ENCODE data around the gene STK32A. TPM values are rescaled to one million over a fixed set of nuclear protein-coding genes. Genes with fewer than 3 reads are reported as not detected.

STK32A gene
- total RNA-seq, 2 donors from 2014 or later: 9.8 to 21.8 TPM

DNA sequence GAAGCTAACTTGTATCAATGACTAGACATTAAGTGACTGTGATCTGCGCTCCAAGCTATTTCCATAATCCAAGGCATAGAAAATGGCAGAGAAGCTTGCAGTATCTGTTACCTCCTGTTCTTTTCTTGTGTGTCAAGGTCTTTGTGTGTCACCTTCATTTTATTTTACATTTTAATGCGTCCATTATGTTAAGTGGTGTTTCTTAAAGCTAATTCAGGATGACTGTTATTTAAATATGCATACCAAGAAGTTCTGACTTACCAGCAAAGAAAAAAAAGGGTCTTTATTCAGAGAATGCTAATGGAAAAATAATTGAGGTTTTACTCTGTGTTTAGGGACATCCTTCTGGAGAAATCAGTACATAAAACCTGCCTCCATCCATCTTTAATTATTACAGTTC, 52.3 kb downstream of the STK32A start:
- Mint-ChIP-seq H3K36me3 (ENCODE audit: low read depth) (peaks cover 22% of the 10 kb centered on the region), H3K9me3 (peaks cover 48% of the 10 kb centered on the region), H3K4me1 (peaks cover 4% of the 10 kb centered on the region), H3K27me3 (ENCODE audit: insufficient read depth) (no peaks in the 10 kb centered on the region), H3K27ac (no peak overlapping the region), H3K4me3 (no peak overlapping the region)
- H3K36me3 ChIP-seq (ENCODE audit: control insufficient read depth, insufficient read depth, low read length): no peaks in the 10 kb centered on the region
- H3K4me1 ChIP-seq (ENCODE audit: control insufficient read depth, insufficient read depth, low read length): peaks cover 9% of the 10 kb centered on the region
- 92 to 100% methylated on average over 1 to 2 of the region's 2 CpGs for WGBS, 2 experiments (ENCODE audit: insufficient coverage in 1 of 2, insufficient read length in 1 of 2)
- no peak overlapping the region for H3K4me3 ChIP-seq (ENCODE audit: low read length)
- peaks cover 7% of the 10 kb centered on the region for H3K9me3 ChIP-seq (ENCODE audit: control insufficient read depth, low read length)
- H3K27ac ChIP-seq (ENCODE audit: low read depth, low read length): no peak overlapping the region
- H3K9ac ChIP-seq (ENCODE audit: extremely low read depth, low read length, poor library complexity, severe bottlenecking): no peak overlapping the region
- TF ChIP-seq, protein P1, sequence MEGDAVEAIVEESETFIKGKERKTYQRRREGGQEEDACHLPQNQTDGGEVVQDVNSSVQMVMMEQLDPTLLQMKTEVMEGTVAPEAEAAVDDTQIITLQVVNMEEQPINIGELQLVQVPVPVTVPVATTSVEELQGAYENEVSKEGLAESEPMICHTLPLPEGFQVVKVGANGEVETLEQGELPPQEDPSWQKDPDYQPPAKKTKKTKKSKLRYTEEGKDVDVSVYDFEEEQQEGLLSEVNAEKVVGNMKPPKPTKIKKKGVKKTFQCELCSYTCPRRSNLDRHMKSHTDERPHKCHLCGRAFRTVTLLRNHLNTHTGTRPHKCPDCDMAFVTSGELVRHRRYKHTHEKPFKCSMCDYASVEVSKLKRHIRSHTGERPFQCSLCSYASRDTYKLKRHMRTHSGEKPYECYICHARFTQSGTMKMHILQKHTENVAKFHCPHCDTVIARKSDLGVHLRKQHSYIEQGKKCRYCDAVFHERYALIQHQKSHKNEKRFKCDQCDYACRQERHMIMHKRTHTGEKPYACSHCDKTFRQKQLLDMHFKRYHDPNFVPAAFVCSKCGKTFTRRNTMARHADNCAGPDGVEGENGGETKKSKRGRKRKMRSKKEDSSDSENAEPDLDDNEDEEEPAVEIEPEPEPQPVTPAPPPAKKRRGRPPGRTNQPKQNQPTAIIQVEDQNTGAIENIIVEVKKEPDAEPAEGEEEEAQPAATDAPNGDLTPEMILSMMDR (conservative IDR thresholded peaks at IDR 0.05): no peak
- H3K27me3 ChIP-seq (ENCODE audit: control insufficient read depth, insufficient read depth, low read length, poor library complexity, severe bottlenecking): no peaks in the 10 kb centered on the region
- no peak for DNase-seq

DNA sequence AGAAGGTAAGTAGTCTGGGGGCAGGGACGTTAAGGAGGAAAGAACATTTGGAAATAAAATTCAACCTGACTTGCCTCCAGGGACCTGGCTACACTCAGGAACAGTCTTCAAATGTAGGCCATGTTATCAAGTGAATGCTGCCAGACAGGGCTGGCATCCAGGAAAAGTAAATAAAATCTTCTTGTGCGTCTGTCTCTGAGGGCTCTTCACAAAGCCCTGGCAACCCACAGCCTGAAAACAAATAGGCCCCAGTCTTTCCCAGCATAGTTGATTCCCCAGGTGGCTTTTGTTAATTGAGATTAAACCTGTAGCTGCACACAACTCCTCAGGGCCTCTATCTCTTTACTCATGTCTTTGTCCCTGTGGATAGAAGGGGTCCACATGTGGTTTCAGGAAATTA, 55.4 kb downstream of the STK32A start:
- H3K4me3 Mint-ChIP-seq: no peak overlapping the region
- H3K27me3 Mint-ChIP-seq (ENCODE audit: insufficient read depth): no peaks in the 10 kb centered on the region
- TF ChIP-seq, protein P1 (conservative IDR thresholded peaks at IDR 0.05): no peak
- H3K4me1 Mint-ChIP-seq: peaks cover 4% of the 10 kb centered on the region
- peaks cover 10% of the 10 kb centered on the region for H3K36me3 Mint-ChIP-seq (ENCODE audit: low read depth)
- WGBS, 2 experiments (ENCODE audit: insufficient coverage in 1 of 2, insufficient read length in 1 of 2): 81 to 83% methylated on average over 1 to 2 of the region's 2 CpGs
- Histone ChIP-seq H3K27me3 (ENCODE audit: control insufficient read depth, insufficient read depth, low read length, poor library complexity, severe bottlenecking) (no peaks in the 10 kb centered on the region), H3K36me3 (ENCODE audit: control insufficient read depth, insufficient read depth, low read length) (no peaks in the 10 kb centered on the region), H3K27ac (ENCODE audit: low read depth, low read length) (no peak overlapping the region), H3K9ac (ENCODE audit: extremely low read depth, low read length, poor library complexity, severe bottlenecking) (no peak overlapping the region), H3K4me3 (ENCODE audit: low read length) (no peak overlapping the region), H3K4me1 (ENCODE audit: control insufficient read depth, insufficient read depth, low read length) (peaks cover 9% of the 10 kb centered on the region), H3K9me3 (ENCODE audit: control insufficient read depth, low read length) (peaks cover 17% of the 10 kb centered on the region)
- H3K9me3 Mint-ChIP-seq: peaks cover 30% of the 10 kb centered on the region
- H3K27ac Mint-ChIP-seq: no peak overlapping the region
- no peak for DNase-seq

DNA sequence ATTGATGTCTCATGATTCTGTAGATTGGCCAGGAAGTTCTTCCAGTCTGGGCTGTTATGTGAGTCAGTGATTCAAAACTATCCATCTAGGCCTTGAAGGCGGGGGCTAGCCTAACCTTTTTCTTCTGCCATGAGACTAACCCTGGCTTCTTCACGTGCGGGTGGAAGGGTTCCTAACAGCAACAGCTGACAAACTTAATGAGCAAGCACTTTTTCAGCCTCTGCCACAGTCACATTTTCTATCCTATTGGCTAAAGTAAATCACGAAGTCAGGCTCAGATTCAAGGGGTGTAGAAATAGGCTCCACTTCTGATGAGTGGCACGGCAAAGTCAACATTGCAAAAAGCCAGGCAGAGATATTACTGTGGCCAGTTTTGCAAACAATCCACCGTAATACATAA, 68.4 kb downstream of the STK32A start:
- Mint-ChIP-seq H3K4me3 (no peak overlapping the region), H3K27ac (no peak overlapping the region), H3K4me1 (no peaks in the 10 kb centered on the region), H3K36me3 (ENCODE audit: low read depth) (no peaks in the 10 kb centered on the region), H3K9me3 (peaks cover 4% of the 10 kb centered on the region), H3K27me3 (ENCODE audit: insufficient read depth) (no peaks in the 10 kb centered on the region)
- Histone ChIP-seq H3K9ac (ENCODE audit: extremely low read depth, low read length, poor library complexity, severe bottlenecking) (no peak overlapping the region), H3K9me3 (ENCODE audit: control insufficient read depth, low read length) (peaks cover 7% of the 10 kb centered on the region), H3K27ac (ENCODE audit: low read depth, low read length) (no peak overlapping the region), H3K4me3 (ENCODE audit: low read length) (no peak overlapping the region), H3K4me1 (ENCODE audit: control insufficient read depth, insufficient read depth, low read length) (no peaks in the 10 kb centered on the region), H3K36me3 (ENCODE audit: control insufficient read depth, insufficient read depth, low read length) (no peaks in the 10 kb centered on the region), H3K27me3 (ENCODE audit: control insufficient read depth, insufficient read depth, low read length, poor library complexity, severe bottlenecking) (no peaks in the 10 kb centered on the region)
- TF ChIP-seq, protein P1 (conservative IDR thresholded peaks at IDR 0.05): no peak
- DNase-seq: no peak
- 89 to 98% methylated on average over 5 to 6 of the region's 6 CpGs for WGBS, 2 experiments (ENCODE audit: insufficient coverage in 1 of 2, insufficient read length in 1 of 2)

All from endodermal cell (in vitro differentiated cells).